HFFc6 (cell line): ENCODE measurements around the gene SARDH. TPM values are rescaled to one million over a fixed set of nuclear protein-coding genes. Genes with fewer than 3 reads are reported as not detected.

ENCODE experiments used
- DNase-seq: peaks from one replicate; pipeline ENCODE4 v3.0.0-alpha.2; 2018
- H3K27ac Mint-ChIP-seq: 2 replicates; pipeline ENCODE4 v1.8.0; 2020; ENCODE audit warnings: mild to moderate bottlenecking, mixed read lengths
- H3K27me3 Mint-ChIP-seq: 2 replicates; pipeline ENCODE4 v1.8.0; 2021; ENCODE audit warnings: mild to moderate bottlenecking, moderate library complexity, mixed read lengths; ENCODE audit not compliant: insufficient read depth
- H3K36me3 Mint-ChIP-seq: 2 replicates; pipeline ENCODE4 v1.8.0; 2021; ENCODE audit warnings: low read depth, mixed read lengths
- H3K4me1 Mint-ChIP-seq: 2 replicates; pipeline ENCODE4 v1.8.0; 2020; ENCODE audit warnings: low read depth, mixed read lengths
- H3K4me3 Mint-ChIP-seq: 2 replicates; pipeline ENCODE4 v1.8.0; 2020; ENCODE audit warnings: mild to moderate bottlenecking, moderate library complexity, mixed read lengths
- H3K9me3 Mint-ChIP-seq: 2 replicates; pipeline ENCODE4 v1.8.0; 2020; ENCODE audit warnings: mild to moderate bottlenecking, mixed read lengths
- total RNA-seq, 6 experiments: library from RNA; stranded (reverse); fragmentation: NEBNext Ultra II Directional; extraction: Animal tissue kit (Norgen Biotek cat#: 25700); gene quantifications; 2 replicates in 1 of 6; 3 replicates in 5 of 6; pipeline ENCODE4 v1.2.3, GENCODE V29; 2021
- TF ChIP-seq, protein P1 (sequence below): fragments of 200-600 bp; sonication (generic); IDR thresholded peaks from 2 replicates; pipeline ENCODE4 v1.5.0; 2021; ENCODE audit warnings: antibody characterized with exemption, mild to moderate bottlenecking

SARDH gene
- total RNA-seq, 6 experiments from 2014 or later: 0.24 to 5.1 (median 4.1) TPM

DNA sequence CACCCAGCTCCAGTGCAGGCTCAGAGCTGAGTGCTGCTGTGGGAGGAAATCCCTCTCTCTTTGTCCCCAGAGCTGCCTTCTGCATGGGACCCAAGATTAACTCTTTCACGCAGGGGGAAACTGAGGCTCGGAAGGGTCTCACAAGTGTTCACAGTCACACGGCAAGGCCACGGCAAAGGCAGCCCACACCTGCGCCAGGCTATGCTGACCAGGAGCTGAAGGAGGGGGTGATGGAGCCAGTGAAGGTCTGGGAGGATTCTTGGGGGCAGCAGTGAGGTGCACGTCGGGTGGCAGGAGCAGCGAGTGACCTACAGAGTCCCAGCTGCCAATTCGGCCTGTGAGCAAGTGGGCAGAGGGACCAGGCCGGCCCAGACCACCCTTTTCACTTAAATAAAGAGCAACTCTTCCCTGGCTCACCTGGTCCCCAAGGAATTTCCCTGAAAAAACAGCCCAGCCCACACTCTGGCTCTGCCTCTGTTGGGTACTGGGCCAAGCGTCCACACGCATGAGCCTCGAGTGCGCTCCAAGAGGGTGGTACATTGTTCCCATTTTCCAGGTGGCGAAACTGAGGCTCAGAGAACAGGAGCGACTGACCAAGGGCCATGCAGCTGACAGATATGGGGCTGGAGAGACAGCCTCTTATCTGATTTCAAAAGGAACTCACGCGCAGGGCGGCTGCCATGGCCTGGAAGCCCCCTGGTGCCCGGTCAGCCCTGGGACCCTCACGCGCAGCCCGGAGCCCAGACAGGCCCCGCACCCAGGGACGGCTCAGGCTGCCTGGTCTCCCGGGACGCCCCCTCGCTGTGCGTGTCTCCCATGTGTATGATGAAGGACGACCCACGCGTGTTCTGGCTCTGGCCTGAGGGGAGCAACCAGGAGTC is 28.2 kb downstream of the SARDH start:
- H3K4me1 Mint-ChIP-seq: peaks cover 22% of the 10 kb centered on the region
- peak overlapping the region; percentile 18; the same call in 1 of the 2 replicates for H3K27ac Mint-ChIP-seq
- H3K9me3 Mint-ChIP-seq: no peaks in the 10 kb centered on the region
- TF ChIP-seq, protein P1, sequence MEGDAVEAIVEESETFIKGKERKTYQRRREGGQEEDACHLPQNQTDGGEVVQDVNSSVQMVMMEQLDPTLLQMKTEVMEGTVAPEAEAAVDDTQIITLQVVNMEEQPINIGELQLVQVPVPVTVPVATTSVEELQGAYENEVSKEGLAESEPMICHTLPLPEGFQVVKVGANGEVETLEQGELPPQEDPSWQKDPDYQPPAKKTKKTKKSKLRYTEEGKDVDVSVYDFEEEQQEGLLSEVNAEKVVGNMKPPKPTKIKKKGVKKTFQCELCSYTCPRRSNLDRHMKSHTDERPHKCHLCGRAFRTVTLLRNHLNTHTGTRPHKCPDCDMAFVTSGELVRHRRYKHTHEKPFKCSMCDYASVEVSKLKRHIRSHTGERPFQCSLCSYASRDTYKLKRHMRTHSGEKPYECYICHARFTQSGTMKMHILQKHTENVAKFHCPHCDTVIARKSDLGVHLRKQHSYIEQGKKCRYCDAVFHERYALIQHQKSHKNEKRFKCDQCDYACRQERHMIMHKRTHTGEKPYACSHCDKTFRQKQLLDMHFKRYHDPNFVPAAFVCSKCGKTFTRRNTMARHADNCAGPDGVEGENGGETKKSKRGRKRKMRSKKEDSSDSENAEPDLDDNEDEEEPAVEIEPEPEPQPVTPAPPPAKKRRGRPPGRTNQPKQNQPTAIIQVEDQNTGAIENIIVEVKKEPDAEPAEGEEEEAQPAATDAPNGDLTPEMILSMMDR: no peak
- H3K27me3 Mint-ChIP-seq: peaks cover 13% of the 10 kb centered on the region
- no peak overlapping the region for H3K4me3 Mint-ChIP-seq
- DNase-seq: no peak
- H3K36me3 Mint-ChIP-seq: no peaks in the 10 kb centered on the region

DNA sequence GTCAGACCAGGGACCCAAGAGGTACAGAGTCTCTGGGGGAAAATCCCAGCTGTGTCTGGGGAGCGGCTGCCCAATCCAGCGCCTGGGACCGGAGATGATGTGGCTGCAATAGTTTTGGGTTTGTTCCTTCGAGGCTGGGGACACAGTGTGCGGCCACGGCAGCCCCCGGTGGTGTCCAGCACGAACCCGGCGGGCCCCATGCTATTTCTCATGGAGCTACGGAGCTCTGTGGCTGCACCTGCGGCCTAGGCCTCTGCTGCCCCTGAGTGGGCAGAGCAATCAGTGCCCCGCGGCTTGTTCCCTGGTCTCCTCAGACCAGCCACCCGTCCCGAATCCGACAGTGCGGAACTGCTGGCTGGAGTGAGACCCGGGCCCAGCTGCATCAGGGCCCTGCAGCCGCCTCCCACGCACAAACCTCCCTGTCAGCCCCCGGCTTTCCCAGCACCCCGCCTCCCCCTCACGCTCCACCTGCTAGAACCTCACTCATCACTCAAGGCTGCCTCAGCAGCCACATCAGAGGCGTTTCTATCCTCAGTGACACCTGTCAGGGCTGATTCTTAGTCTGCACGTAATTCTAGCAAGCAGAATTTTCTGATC is 29.0 kb downstream of the SARDH start:
- Mint-ChIP-seq H3K27ac (peak overlapping the region; percentile 18; the same call in 1 of the 2 replicates), H3K4me1 (peaks cover 14% of the 10 kb centered on the region), H3K4me3 (no peak overlapping the region), H3K9me3 (no peaks in the 10 kb centered on the region), H3K27me3 (peaks cover 16% of the 10 kb centered on the region), H3K36me3 (no peaks in the 10 kb centered on the region)
- TF ChIP-seq, protein P1: no peak
- no peak for DNase-seq

DNA sequence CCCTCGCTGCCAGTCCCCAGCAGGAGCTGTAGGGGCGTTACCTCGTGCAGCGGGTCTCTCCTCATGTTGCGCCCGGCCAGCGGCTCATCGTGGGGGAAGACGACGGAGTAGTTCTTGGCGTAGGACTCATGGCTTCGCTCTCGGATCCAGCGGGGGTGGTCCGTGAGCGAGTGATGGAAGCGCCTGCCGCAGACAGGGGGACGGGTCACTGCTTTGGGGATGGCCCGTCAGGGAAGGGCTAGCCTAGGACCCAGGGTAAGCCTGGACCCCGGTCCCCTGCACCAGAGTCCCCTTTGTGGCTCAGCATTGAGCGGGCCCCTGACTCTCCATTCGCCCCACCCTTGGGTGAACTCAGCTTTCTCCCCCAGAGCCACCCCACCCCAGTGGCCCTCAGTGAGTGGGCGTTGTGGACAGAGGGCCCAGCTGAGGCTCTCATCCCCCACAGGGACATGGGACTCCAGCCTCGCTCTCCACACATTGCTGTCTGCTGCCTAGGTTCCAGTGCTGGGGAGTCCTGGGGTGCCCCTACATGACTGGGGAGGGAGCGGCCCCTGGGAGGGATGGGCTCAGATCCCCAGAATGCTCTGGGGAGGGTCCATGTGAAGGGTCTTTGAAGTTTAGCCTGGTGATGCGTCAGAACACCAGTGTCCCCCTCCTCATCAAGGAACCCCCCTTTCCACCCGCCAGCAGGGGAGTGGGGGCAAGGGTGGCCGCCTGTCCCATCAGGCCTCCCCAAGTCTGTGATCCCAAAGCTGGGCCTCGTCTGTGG is 29.7 kb downstream of the SARDH start:
- Mint-ChIP-seq H3K36me3 (no peaks in the 10 kb centered on the region), H3K27me3 (peaks cover 15% of the 10 kb centered on the region), H3K4me1 (peaks cover 13% of the 10 kb centered on the region), H3K9me3 (no peaks in the 10 kb centered on the region), H3K27ac (no peak overlapping the region), H3K4me3 (no peak overlapping the region)
- TF ChIP-seq, protein P1: no peak
- no peak for DNase-seq

DNA sequence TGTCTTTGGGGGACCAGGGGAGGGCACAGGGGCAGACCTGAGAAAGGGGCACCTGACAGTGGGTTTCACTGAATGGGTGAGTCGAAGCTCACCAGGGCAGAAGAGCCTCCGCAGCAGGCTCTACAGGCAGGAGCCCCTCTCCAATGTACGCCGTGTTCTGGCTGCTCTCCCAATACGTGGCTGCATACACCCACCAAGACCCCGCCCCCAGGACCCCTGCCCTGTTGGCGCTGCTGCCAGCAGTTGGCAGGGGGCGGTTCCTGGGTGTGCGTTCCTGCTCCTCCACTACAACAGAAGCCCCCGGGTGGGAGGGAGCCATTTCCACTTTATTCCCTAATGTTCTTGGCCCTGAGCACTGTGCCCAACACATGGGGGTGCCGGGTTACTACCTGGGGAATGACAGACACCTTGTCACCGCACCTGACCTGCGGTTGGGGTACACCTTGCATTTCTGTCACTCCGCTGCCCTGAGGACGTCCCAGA is 30.3 kb downstream of the SARDH start:
- H3K9me3 Mint-ChIP-seq: no peaks in the 10 kb centered on the region
- peaks cover 15% of the 10 kb centered on the region for H3K27me3 Mint-ChIP-seq
- TF ChIP-seq, protein P1: no peak
- no peak overlapping the region for H3K27ac Mint-ChIP-seq
- H3K36me3 Mint-ChIP-seq: no peaks in the 10 kb centered on the region
- H3K4me3 Mint-ChIP-seq: no peak overlapping the region
- no peak for DNase-seq
- H3K4me1 Mint-ChIP-seq: peaks cover 13% of the 10 kb centered on the region

DNA sequence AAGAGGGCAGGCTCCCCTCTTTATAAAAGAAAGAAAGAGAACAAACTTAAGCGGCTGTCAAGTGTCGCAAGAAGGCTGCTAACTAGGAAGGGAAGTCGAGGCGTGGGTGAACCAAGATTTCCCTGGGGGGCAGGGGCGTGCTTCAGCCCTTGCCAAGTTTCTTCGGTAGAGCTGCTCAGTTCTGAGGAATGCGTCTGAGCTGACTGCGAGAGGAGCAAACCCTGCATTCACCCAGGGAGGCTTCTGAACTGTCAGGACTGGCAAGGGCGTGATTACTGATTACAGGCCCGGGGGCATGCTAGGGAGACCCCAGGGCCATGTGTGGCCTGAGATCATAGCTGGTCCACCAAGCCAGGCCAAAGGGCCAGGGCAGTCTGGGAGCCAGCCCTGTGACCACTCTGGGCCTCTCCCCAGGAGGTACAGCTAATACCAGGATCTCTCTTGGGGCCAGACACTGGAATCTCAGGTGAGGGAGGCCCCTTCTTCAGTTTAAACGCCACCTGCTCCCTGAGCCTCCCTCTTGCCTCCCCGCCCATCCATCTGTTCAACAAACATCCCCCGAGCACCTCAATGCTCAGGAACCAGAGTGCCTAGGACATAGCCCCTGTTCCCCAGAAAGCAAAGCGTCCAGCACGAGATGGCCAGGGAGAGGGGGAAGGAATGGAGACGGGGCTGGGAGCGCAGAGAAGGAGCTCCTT is 30.9 kb downstream of the SARDH start:
- Mint-ChIP-seq H3K4me3 (no peak overlapping the region), H3K4me1 (peaks cover 13% of the 10 kb centered on the region)
- DNase-seq: no peak

More for the DNA sequence above, 30.9 kb downstream of the SARDH start:
- Mint-ChIP-seq H3K27ac (peak overlapping the region; percentile 77; the same call in 1 of the 2 replicates), H3K27me3 (peaks cover 15% of the 10 kb centered on the region), H3K9me3 (no peaks in the 10 kb centered on the region), H3K36me3 (no peaks in the 10 kb centered on the region)
- TF ChIP-seq, protein P1: no peak
